HG03378 (cell line): ENCODE results near the gene APOBEC3A.
"Not testable (repeated sequence)": the region's sequence is repeated elsewhere in the genome, so short reads cannot be mapped to it uniquely, and the experiment has no call there.

Source experiments
- ATAC-seq: cut with Tn5 transposase; IDR thresholded peaks from one replicate; pipeline ENCODE4 v1.9.1; 2021; ENCODE audit warnings: mild to moderate bottlenecking, moderate library complexity; ENCODE audit not compliant: unreplicated experiment

APOBEC3A gene

GRCh38 chr22:38977289-38977688, 19.9 kb downstream of the APOBEC3A start:
- ATAC-seq, result not testable (repeated sequence)

- ATAC-seq, result not testable (repeated sequence)
Observed at GRCh38 chr22:38980587-38980986, 23.2 kb downstream of the APOBEC3A start.

- no peak for ATAC-seq
Observed at GRCh38 chr22:38981005-38981991, 23.9 kb downstream of the APOBEC3A start.

- ATAC-seq, result peak; percentile 40
Observed at GRCh38 chr22:38981992-38982927, 24.9 kb downstream of the APOBEC3A start, which contains the start of gene APOBEC3B. Gene APOBEC3B (plus strand): TSS chr22:38982347. CDS start chr22:38982454, 107 bp downstream.

GRCh38 chr22:38984224-38984623, 26.8 kb downstream of the APOBEC3A start:
- no peak for ATAC-seq

GRCh38 chr22:38984784-38985757, 27.7 kb downstream of the APOBEC3A start:
- ATAC-seq, result peak; percentile 75

- no peak for ATAC-seq
Observed at GRCh38 chr22:38986629-38987028, 29.2 kb downstream of the APOBEC3A start.

- no peak for ATAC-seq
Observed at GRCh38 chr22:38987171-38987895, 29.9 kb downstream of the APOBEC3A start.

GRCh38 chr22:38989466-38989865, 32.1 kb downstream of the APOBEC3A start:
- no peak for ATAC-seq

- ATAC-seq, result not testable (repeated sequence)
Observed at GRCh38 chr22:38992871-38993371, 35.5 kb downstream of the APOBEC3A start.

- ATAC-seq, result no peak
Observed at GRCh38 chr22:38996105-38996504, 38.7 kb downstream of the APOBEC3A start.

- no peak for ATAC-seq
Observed at GRCh38 chr22:38997518-38997917, 40.1 kb downstream of the APOBEC3A start.

GRCh38 chr22:39003165-39003638, 45.8 kb downstream of the APOBEC3A start:
- peak; percentile 65 for ATAC-seq

GRCh38 chr22:39007177-39007576, 49.8 kb downstream of the APOBEC3A start:
- ATAC-seq, result no peak

GRCh38 chr22:39008271-39008850, 51.0 kb downstream of the APOBEC3A start:
- not testable (repeated sequence) for ATAC-seq

- ATAC-seq, result no peak
Observed at GRCh38 chr22:39010946-39011345, 53.5 kb downstream of the APOBEC3A start.
